Fibroblast of skin of abdomen (primary cell): Measurements from ENCODE around the gene RAB2B. TPM values are rescaled to one million over a fixed set of nuclear protein-coding genes. Genes with fewer than 3 reads are reported as not detected.
A peak's percentile ranks its signal among the peaks of the same experiment; 100 is the strongest.

Source experiments
- DNase-seq: peaks from one replicate; pipeline ENCODE4 v3.0.0-alpha.2; 2013
- polyA plus RNA-seq, 2 experiments: library from polyadenylated mRNA; unstranded; fragments of 120-200 nt; gene quantifications; one replicate each; pipeline ENCODE4 v1.2.1, GENCODE V29; 2013; ENCODE audit not compliant: insufficient read length in 2 of 2

Gene RAB2B
- polyA plus RNA-seq (2013, experiment 1 of 2; ENCODE audit: insufficient read length), result 20.1 TPM
- 22.2 TPM for polyA plus RNA-seq (2013, experiment 2 of 2; ENCODE audit: insufficient read length)

GRCh38 chr14:21476925-21477681 is at the start of gene RAB2B, which contains the start of gene TOX4:
Gene RAB2B, minus strand, starts transcription at chr14:21476959. Its CDS starts 87 bp downstream, at chr14:21476872.
Gene TOX4, plus strand, starts transcription at chr14:21477195. Its CDS starts 84 bp downstream, at chr14:21477279.
- DNase-seq, result peak; percentile 98

DNA sequence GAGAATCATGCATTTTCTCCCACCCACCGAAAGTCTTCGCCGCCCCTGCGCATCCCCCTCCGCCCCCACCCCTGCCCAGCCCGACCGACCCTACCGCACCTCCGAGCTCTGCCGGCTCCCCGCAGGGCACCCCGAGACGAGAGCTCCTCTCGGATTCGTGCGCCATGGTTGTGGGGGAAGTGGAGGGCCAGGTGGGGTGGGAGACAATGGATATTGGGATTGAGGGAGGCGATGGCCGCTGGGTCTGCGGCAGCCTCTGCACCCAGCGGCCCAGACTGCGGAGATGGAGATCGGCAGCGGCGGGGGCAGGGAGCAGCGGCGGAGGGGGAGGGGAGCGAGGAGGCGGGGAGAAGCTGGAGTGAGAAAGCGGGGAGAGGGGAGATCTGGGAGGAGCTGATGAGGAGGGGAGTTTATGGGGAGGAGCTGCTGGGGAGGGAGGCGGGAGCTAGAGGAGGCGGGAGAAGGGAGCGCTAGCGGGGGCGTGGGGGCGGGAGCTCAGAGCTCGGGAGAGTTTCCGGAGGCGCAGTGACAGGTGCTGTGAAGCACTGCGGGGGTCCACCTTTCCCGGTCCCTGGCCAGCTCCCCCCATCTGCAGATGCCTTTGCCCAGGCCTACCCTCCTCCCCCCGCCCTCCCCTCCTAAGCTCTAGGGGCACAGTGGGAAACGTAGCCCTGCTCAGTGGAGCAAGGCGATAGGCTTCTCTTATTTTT is 49.4 kb upstream of the RAB2B start, which contains the start of gene SALL2:
Gene SALL2 (minus strand): TSS at position 385 of the 710 bp plus-strand sequence. CDS start 219 bp downstream, at position 166.
- DNase-seq, result peak; percentile 77

DNA sequence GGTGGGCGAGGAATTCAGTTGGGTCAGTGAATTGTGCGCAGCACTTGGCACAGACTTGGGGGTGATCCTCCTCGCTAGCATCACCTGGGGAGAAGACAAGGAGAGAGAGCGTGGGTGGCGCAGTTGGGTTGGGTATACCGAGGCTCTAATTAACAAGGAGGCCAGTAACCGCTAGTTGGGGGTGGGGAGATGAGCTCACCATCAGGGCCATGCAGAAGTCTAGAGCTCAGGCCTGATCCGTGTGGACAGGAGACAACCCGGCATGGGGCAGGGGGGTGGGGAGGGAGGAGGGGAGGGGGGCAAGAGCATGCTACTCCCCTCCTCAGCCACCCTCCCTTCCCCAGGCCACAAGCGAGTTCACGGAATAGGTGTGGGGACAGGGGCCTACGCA is 48.8 kb upstream of the RAB2B start:
- peak; percentile 22 for DNase-seq

GRCh38 chr14:21524575-21525490 is 48.1 kb upstream of the RAB2B start:
- no peak for DNase-seq

DNA sequence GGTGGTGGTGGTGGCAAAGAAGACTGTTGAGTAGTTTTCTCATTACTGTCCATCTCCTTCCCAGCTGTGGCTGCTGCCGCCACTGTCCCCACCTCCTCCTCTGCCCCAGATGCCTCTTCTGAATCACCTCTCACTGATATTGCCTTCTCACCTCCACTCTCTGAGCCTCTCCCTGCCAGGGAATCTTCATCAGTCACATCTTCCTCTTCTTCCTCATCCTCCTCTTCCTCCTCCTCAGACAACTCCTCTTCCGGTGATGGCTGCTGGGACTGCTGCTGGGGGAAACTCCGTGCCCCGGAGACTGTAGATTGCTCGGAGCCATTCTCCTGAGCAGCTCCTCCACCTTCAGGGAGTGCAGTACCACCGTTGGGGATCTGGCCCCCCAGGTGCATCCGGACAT is 46.4 kb upstream of the RAB2B start:
- no peak for DNase-seq

GRCh38 chr14:21521501-21521900 is 44.7 kb upstream of the RAB2B start:
- DNase-seq, result peak; percentile 54

DNA sequence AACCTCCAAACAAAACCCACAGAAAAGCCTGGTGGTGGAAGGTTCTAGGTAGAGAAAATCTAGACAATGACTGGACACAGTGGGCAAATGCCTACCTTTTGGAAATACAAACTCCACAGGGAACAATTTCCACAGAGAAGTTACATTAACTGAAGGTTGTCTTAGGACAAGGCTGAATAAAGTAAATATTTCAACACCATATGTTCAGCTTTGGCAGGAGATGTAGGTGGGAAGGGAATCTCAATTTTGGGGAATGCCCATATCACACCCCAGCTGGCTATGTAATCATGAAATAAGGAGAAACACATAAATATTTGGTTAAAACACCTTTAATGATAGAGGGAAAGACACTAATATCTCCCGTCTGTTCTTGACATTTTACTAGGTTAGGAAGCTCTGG is 44.0 kb upstream of the RAB2B start:
- no peak for DNase-seq

DNA sequence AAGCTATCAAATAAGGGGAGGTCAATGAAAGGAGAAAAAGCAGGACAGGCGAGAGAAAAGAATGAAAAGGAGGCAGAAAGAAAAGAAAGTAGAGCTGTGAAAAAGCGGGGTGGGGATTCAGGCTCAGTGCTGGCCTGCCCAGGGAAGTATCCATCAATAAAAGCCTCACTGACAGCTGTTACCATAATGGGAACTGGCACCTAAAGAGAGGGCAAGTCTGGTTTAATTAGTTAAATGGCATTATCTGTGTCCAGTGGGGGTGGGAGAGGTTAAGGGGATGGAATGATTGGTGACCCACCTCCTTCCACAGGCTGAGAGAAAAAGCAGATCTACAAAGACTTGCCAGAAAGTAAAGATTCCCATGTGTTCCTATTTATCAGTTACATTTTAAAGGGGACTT is 42.0 kb upstream of the RAB2B start:
- DNase-seq, result no peak

GRCh38 chr14:21514341-21514740 is 37.6 kb upstream of the RAB2B start:
- no peak for DNase-seq

DNA sequence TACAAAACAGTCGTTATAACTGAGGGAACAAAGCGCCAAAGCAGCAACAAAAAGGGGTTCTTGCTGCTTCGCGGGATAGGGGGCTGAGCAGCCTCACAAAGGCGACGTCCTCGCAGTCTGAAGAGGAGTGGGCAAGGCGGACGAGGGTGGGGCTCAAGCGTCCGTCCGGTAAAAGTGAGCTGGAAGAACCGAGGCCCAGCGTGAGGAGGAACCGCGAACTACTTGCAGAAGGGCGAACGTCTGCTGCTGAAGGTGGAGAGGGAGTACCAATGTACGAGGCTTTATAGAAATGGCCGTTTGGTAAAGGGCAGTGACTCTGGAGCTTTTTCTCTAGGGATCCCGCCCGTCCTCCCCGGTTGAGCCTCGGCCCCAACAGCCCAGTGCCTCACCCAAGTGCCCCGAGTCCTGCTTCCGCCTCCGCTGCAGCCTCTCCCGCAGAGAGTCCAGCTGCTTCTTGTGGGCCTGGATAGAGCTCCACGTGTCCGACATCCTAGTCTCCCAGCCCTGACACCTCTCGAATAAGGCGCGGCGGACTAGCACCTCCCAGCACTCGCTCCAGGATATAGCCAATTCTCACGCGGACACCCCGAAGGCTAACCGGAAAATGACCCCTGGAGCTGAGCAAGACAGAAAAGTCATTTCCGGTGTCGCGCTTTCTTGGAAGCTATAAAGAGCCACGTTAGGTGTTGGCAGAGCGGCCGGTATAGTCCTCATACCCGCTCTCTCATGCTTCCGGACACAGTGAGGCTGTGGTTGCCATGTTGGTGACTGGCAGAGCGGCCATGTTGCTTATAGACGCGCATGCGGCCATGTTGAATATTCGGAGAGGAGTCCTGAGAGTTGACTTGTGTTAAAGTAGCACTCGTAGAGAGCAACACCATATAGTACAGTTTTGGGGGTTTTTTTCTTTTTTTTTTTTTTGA is 34.2 kb upstream of the RAB2B start, which contains the start of gene METTL3:
Gene METTL3 (minus strand): TSS at position 606 of the 923 bp plus-strand sequence. CDS start 117 bp downstream, at position 489.
- peak; percentile 99 for DNase-seq

GRCh38 chr14:21509432-21510143 is 32.8 kb upstream of the RAB2B start:
- DNase-seq, result no peak

- no peak for DNase-seq
Observed at GRCh38 chr14:21506557-21506956, 29.8 kb upstream of the RAB2B start.

DNA sequence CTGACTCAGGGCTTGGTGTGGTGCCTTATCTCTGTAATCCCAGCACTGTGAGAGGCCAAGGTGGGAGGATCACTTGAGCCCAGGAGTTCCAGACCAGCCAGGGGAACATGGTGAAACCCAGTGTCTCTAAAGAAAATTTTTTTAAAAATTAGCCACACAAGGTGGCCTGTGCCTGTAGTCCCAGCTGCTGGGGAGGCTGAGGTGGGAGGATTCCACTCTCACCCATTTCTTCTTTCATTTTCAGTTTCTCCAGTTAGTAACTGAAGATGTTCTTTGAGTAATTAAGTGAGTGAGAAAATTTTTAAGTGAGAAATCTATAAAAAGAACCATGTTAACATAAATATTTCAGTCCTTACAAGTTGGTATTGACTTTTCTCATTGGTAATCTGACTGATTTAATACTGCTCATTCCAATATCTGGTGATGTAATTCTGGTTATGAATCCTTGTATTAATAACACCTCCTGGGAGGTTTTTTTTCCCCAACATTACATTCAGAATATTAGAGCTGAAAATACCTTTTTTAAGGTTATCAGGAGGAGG is 28.3 kb upstream of the RAB2B start:
- no peak for DNase-seq

DNA sequence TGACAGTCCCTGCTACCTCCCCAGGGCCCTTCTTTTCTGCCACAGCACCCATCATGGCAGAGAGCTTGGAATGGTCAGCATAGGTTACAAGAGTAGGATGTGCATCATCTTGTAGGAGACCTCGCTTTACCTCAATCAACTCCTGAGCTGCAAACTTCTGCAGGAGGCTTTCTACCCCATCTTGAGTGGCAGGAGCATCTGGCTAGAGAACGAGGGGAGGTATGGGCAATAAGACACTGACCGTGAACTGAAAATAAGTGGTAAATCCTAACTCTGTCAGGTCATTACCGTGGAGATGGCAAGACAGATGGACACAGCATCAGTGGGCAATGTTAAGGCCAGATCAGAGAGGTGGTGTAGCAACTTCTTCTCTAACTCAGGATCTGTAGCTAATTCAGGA is 26.6 kb upstream of the RAB2B start:
- no peak for DNase-seq

GRCh38 chr14:21501568-21501967 is 24.8 kb upstream of the RAB2B start:
- no peak for DNase-seq

DNA sequence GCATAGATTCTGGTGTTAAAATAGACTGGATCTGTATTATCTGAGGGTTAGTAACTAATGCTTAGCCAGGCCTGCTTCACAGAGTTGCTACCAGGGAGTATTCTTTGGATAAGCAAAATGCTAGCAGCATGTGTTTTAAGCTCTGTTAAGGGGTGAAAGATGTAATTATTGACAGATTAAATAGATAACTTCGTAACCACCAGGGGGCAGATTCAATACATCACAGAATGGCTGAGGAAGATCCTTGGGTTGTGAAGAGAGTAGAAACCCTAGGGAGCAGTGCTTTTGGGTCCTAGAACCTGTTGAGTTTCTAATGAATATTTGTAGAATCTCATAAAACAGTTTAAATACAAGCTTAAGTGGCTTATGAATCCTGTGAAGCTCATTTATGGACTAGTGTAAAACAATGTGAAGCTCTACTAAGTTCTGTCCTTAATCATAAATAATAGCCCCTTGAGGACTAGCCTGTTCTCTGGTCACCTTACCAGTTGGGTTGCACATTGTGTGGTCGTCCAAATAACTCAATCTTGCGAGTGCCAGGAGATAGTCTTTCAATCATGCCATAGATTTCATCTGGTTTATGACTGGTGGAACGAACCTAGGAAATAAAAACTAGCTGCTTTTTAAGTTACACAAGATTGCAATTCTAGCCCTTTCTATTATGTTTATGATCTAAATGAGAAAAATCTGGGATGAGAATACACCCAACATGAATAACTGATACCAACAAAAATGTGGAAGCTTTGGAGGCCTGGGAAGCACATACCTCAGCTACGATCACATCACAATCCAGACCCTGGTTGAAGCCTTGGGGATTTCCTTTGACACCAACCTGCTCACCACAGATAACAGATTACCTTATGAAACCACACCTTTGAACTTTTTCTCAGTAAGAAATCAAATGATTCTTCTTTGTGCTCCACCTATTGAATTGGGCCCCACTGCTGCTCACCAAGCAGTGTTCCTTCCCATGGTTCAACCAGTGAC is 22.1 kb upstream of the RAB2B start:
- DNase-seq, result peak; percentile 36

- no peak for DNase-seq
Observed at GRCh38 chr14:21496453-21496852, 19.7 kb upstream of the RAB2B start.

- peak; percentile 42 for DNase-seq
Observed at GRCh38 chr14:21494902-21495762, 18.4 kb upstream of the RAB2B start.
